PC-9 (cell line): ENCODE results near the gene METTL17. TPM values are rescaled to one million over a fixed set of nuclear protein-coding genes. Genes with fewer than 3 reads are reported as not detected.

Source experiments
- BruUV-seq: library from RNA; stranded (reverse); fragments of 400-500 nt; replicated peaks from 2 replicates; lab custom pipeline; 2021; lab: Mats Ljungman, UMichigan
- CTCF ChIA-PET: fragments of 300-600 bp; sonication (Branson Sonifier 250); formaldehyde crosslinking; loops from one replicate; lab custom pipeline; 2022; ENCODE audit warnings: antibody characterized with exemption; lab: Charles Lee
- POLR2A ChIA-PET: fragments of 300-600 bp; sonication (Branson Sonifier 250); formaldehyde crosslinking; loops from one replicate; lab custom pipeline; 2022; ENCODE audit warnings: antibody characterized with exemption; ENCODE audit not compliant: unreplicated experiment; lab: Charles Lee
- DNase-seq, 2 experiments: peaks; one replicate each; pipeline versions ENCODE4 v3.0.0 to v3.0.0-alpha.2; 2015 to 2022; ENCODE audit warnings: mixed read lengths in 1 of 2
- H2AFZ ChIP-seq: fragments of 200-600 bp; sonication (generic); 2 replicates; pipeline ENCODE4 v1.8.1; 2017; ENCODE audit warnings: antibody characterized with exemption
- H3F3A ChIP-seq: fragments of 200-600 bp; sonication (generic); 2 replicates; pipeline ENCODE4 v1.8.1; 2017; ENCODE audit warnings: antibody characterized with exemption, mild to moderate bottlenecking, low read depth; ENCODE audit not compliant: insufficient read depth
- H3K27ac ChIP-seq: fragments of 200-600 bp; sonication (generic); 2 replicates; pipeline ENCODE4 v1.6.1; 2016; ENCODE audit warnings: mixed run types
- H3K27me3 ChIP-seq: fragments of 200-600 bp; sonication (generic); 2 replicates; pipeline ENCODE4 v1.6.1; 2016; ENCODE audit warnings: low read depth, mixed run types; ENCODE audit not compliant: insufficient read depth
- H3K36me3 ChIP-seq: fragments of 200-600 bp; sonication (generic); 2 replicates; pipeline ENCODE4 v1.6.1; 2016; ENCODE audit warnings: low read depth, mixed run types
- H3K4me1 ChIP-seq: fragments of 200-600 bp; sonication (generic); replicated peaks from 2 replicates; pipeline ENCODE4 v1.6.1; 2016; ENCODE audit warnings: mixed run types; ENCODE audit not compliant: insufficient read depth
- H3K4me2 ChIP-seq: fragments of 200-600 bp; sonication (generic); 2 replicates; pipeline ENCODE4 v1.6.1; 2017; ENCODE audit warnings: mixed run types
- H3K4me3 ChIP-seq: fragments of 200-600 bp; sonication (generic); 2 replicates; pipeline ENCODE4 v1.6.1; 2016; ENCODE audit warnings: mixed run types
- H3K79me2 ChIP-seq: fragments of 200-600 bp; sonication (generic); 2 replicates; pipeline ENCODE4 v1.6.1; 2017; ENCODE audit warnings: low read depth, mixed run types
- H3K9me2 ChIP-seq: fragments of 200-600 bp; sonication (generic); 2 replicates; pipeline ENCODE4 v1.8.1; 2017; ENCODE audit warnings: mild to moderate bottlenecking; ENCODE audit not compliant: insufficient read depth
- H3K9me3 ChIP-seq: fragments of 200-600 bp; sonication (generic); 2 replicates; pipeline ENCODE4 v1.8.1; 2016; ENCODE audit warnings: low read depth; ENCODE audit not compliant: insufficient read depth
- H4K20me1 ChIP-seq: fragments of 200-600 bp; sonication (generic); 2 replicates; pipeline ENCODE4 v1.8.1; 2017; ENCODE audit not compliant: insufficient read depth
- EZH2 ChIP-seq: fragments of 200-600 bp; sonication (generic); IDR thresholded peaks from 2 replicates; pipeline ENCODE4 v1.8.0; 2017; ENCODE audit warnings: antibody characterized with exemption, low read depth
- intact Hi-C: fragments of 100-400 bp; cut with micrococcal nuclease; formaldehyde crosslinking; loops from one replicate; pipeline ENCODE4 v1.10.0; 2022; ENCODE audit not compliant: unreplicated experiment
- total RNA-seq: library from RNA; stranded (reverse); gene quantifications from 2 replicates; pipeline ENCODE4 v1.2.3, GENCODE V29; 2021
- TF ChIP-seq, protein P1 (sequence below): fragments of 200-600 bp; sonication (generic); conservative IDR thresholded peaks from 2 replicates; pipeline ENCODE4 v1.6.1; 2017; ENCODE audit warnings: mixed run types, antibody characterized with exemption, mild to moderate bottlenecking, moderate library complexity

METTL17 gene
- total RNA-seq, 1 experiment from 2014 or later, result 51.2 TPM

GRCh38 chr14:20998674-20999366, 9.0 kb downstream of the METTL17 start, which contains the start of gene SLC39A2:
SLC39A2 (plus strand) TSS chr14:20999293; CDS start chr14:20999447, 154 bp downstream.
- Histone ChIP-seq H3K27me3 (no peaks in the 10 kb centered on the region), H3K27ac (peak within 1 kb of the TSS; percentile 68), H3K79me2 (no peaks in the 10 kb centered on the region), H4K20me1 (no peaks in the 10 kb centered on the region), H2AFZ (no peak within 1 kb of the TSS), H3K9me2 (no peaks in the 10 kb centered on the region), H3K36me3 (no peaks in the 10 kb centered on the region), H3K4me1 (peaks cover 20% of the 10 kb centered on the region), H3K4me2 (peak within 1 kb of the TSS; percentile 47), H3K4me3 (no peak within 1 kb of the TSS), H3F3A (peaks cover 13% of the 10 kb centered on the region; the same call in 1 of the 2 replicates), H3K9me3 (no peaks in the 10 kb centered on the region)
- intact Hi-C loops, result loop anchor here (2.0 to 5.0 kb wide), 2 partner anchors 28 to 367 kb away; no protein-coding TSS in a partner anchor
- peak; percentile 64 to 76 for DNase-seq
- ChIA-PET CTCF (interaction anchor here (0.6 to 1.9 kb wide), 4 partner anchors 16 to 106 kb away, joined by 3 to 9 read pairs (median 4); no protein-coding TSS in a partner anchor), POLR2A (interaction anchor here (0.7 kb wide), 1 partner anchor 11 kb away, joined by 3 read pairs; no protein-coding TSS in a partner anchor)
- TF ChIP-seq, protein P1, sequence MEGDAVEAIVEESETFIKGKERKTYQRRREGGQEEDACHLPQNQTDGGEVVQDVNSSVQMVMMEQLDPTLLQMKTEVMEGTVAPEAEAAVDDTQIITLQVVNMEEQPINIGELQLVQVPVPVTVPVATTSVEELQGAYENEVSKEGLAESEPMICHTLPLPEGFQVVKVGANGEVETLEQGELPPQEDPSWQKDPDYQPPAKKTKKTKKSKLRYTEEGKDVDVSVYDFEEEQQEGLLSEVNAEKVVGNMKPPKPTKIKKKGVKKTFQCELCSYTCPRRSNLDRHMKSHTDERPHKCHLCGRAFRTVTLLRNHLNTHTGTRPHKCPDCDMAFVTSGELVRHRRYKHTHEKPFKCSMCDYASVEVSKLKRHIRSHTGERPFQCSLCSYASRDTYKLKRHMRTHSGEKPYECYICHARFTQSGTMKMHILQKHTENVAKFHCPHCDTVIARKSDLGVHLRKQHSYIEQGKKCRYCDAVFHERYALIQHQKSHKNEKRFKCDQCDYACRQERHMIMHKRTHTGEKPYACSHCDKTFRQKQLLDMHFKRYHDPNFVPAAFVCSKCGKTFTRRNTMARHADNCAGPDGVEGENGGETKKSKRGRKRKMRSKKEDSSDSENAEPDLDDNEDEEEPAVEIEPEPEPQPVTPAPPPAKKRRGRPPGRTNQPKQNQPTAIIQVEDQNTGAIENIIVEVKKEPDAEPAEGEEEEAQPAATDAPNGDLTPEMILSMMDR, result no peak
- TF ChIP-seq EZH2, result no peak
- BruUV-seq, result no TSS peak

- POLR2A ChIA-PET, result no interaction called here
- CTCF ChIA-PET, result interaction anchor here (1.1 to 1.9 kb wide), 3 partner anchors 15 to 105 kb away, joined by 3 to 9 read pairs (median 4); no protein-coding TSS in a partner anchor
- no peaks in the 10 kb centered on the region for H3K9me2 ChIP-seq
- no peak for TF ChIP-seq EZH2
- TF ChIP-seq, protein P1, result no peak
- peaks cover 20% of the 10 kb centered on the region for H3K4me1 ChIP-seq
- peaks cover 13% of the 10 kb centered on the region; the same call in 1 of the 2 replicates for H3F3A ChIP-seq
- no peaks in the 10 kb centered on the region for H3K36me3 ChIP-seq
- no peak overlapping the region for H3K27ac ChIP-seq
- H3K27me3 ChIP-seq, result no peaks in the 10 kb centered on the region
- H4K20me1 ChIP-seq, result no peaks in the 10 kb centered on the region
- H3K79me2 ChIP-seq, result no peaks in the 10 kb centered on the region
- no peak overlapping the region for H3K4me3 ChIP-seq
- DNase-seq, result no peak
- no peaks in the 10 kb centered on the region for H3K9me3 ChIP-seq
- H2AFZ ChIP-seq, result no peak overlapping the region
- intact Hi-C loops, result loop anchor here (2.0 to 5.0 kb wide), 2 partner anchors 29 to 367 kb away; no protein-coding TSS in a partner anchor
- BruUV-seq, result no TSS peak
- H3K4me2 ChIP-seq, result peak overlapping the region; percentile 47; the same call in 1 of the 2 replicates
These were observed 9.8 kb downstream of the METTL17 start for GRCh38 chr14:20999591-20999990.

GRCh38 chr14:21001218-21001617, 11.4 kb downstream of the METTL17 start:
- Histone ChIP-seq H3K79me2 (no peaks in the 10 kb centered on the region), H3F3A (peaks cover 13% of the 10 kb centered on the region; the same call in 1 of the 2 replicates), H3K36me3 (no peaks in the 10 kb centered on the region), H3K27me3 (no peaks in the 10 kb centered on the region), H3K9me3 (no peaks in the 10 kb centered on the region), H3K4me2 (no peak overlapping the region), H3K4me1 (peaks cover 20% of the 10 kb centered on the region), H2AFZ (no peak overlapping the region), H3K9me2 (no peaks in the 10 kb centered on the region), H3K27ac (no peak overlapping the region), H3K4me3 (no peak overlapping the region), H4K20me1 (no peaks in the 10 kb centered on the region)
- POLR2A ChIA-PET, result interaction anchor here (0.7 kb wide), 1 partner anchor 1573 kb away, joined by 4 read pairs; no protein-coding TSS in a partner anchor
- CTCF ChIA-PET, result interaction anchor here (0.5 kb wide), 1 partner anchor 27 kb away, joined by 4 read pairs; no protein-coding TSS in a partner anchor
- no peak for DNase-seq
- intact Hi-C loops, result no loop called here
- no TSS peak for BruUV-seq
- TF ChIP-seq, protein P1, result no peak
- no peak for TF ChIP-seq EZH2
